Measurements from ENCODE around the gene LARGE1.
A peak's percentile ranks its signal among the peaks of the same experiment; 100 is the strongest.

LARGE1 gene

DNA sequence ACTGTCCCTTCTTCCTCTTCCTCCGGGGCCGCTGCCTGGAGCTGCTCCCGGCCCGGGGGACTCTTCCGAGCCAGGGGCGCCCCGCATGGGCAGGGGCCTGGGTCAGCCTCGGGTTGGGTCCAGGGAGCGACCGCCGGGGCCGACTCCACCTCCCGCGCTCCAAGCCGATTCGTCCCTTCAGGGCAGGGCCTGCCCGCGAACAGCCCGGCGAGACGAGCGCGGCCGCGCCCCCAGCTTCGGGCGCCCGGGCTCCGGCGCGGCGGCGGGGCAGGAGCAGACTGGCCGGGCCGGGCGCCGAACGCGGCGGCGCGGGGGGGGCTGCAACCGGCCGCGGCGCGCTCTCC lies at the start of gene LARGE1:
Gene LARGE1, minus strand, starts transcription at position 280 of the 344 bp plus-strand sequence.
- DNase-seq (ENCODE audit: low read depth in 2 of 2) = no peak

DNA sequence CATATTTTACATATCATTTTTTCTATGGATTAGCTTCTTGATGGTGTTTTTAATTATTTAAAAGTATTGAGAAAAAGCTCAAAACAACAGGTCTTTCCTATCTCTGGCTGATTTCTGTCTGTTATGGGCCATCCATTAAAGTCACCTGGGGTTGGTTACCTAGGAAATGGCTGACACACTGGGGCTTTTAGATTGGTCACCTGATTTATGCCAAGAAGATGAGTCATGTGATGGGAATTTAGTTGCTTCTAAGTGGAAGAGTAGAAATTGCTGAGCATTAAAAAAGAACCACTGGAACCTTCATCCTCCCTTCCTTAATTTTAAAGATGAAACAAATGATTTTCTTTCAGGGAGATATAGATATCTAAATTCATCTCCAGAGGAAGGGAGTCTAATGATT lies 48.8 kb upstream of the LARGE1 start:
- DNase-seq (ENCODE audit: low read depth in 2 of 2) = no peak

DNA sequence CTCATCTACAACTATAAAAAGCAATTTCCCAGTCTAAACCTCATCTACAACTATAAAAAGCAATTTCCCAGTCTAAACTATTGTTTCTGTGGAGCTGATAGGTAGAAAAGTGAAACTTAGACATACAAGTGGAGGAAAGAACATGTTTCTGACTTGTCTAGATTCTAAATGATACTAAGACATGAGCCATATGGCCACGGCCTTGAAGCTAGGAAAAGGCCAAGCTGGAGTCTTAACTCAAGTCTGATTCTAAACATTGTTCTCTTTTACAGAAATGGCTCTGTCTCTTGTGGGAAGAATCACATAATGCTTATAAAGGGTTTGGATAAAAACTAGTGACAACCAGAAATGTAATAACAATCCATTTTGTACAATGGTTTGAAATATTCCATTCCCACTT lies 43.8 kb upstream of the LARGE1 start:
- DNase-seq (ENCODE audit: low read depth in 2 of 2) = no peak

GRCh38 chr22:33962409-33962808 lies 42.1 kb upstream of the LARGE1 start:
- DNase-seq (ENCODE audit: low read depth in 2 of 2) = no peak

- no peak for DNase-seq (ENCODE audit: low read depth in 2 of 2)
Observed at GRCh38 chr22:33958741-33959140, 38.5 kb upstream of the LARGE1 start.

DNA sequence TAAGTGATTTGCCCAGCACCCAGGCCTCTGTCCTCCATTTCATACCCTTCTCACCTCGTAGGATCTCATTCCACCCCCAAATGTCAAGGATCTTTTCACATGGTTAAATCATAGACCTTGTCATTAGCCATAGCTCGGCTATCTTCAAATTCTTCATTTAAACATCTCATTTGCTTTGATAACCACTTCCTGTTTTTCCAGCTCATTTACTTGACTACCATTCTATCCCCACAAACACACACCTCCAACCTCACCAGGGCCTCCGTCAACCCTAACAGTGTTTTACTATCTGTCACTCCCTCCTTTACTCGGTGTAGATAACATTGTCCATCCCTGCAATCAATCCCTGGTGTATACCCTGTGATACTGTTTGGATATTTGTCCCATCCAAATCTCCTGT lies 36.8 kb upstream of the LARGE1 start:
- no peak for DNase-seq (ENCODE audit: low read depth in 2 of 2)

DNA sequence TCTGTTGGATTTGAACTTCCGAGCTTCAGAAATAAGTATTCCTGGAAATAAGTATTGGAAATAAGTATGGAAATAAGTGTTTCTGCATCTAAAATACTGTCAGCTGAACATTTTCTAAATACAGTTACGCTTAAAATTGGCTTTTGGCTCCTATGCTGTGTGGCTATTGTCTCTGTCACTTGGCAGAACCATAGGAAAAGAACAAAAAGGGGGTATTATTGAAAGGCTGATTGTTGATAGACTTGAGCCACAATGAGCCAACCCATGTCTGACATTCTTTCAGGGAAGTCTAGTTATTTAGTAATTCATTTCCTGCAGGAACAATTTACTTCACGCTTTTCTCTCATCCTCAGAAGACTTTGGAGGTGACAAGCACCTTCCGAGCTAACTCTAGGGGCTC lies 32.5 kb upstream of the LARGE1 start:
- DNase-seq (ENCODE audit: low read depth in 2 of 2) = no peak

- no peak for DNase-seq (ENCODE audit: low read depth in 2 of 2)
Observed at GRCh38 chr22:33940741-33941140, 20.5 kb upstream of the LARGE1 start.

GRCh38 chr22:33932997-33933396 lies 12.7 kb upstream of the LARGE1 start:
- no peak for DNase-seq (ENCODE audit: low read depth in 2 of 2)

DNA sequence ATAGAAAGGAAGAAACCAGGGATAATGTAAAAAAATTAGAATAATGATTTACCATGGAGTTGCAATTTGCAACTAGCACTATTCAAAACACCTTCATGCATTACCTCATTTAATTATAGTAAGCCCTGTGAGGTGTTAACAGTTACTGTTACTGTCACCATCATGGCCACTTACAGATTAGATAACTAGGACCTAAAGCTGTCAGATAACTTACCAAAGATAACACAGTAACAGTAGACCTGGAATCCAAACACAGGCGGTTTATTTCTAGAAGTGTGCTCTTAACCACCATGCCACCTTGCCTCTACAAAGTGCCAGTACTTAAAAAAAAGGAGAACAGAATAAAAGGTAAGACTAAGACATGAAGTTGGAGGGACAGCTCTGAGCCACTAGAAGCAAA lies 11.1 kb upstream of the LARGE1 start:
- no peak for DNase-seq (ENCODE audit: low read depth in 2 of 2)

- no peak for DNase-seq (ENCODE audit: low read depth in 2 of 2)
Observed at GRCh38 chr22:33927752-33928151, 7.5 kb upstream of the LARGE1 start.

DNA sequence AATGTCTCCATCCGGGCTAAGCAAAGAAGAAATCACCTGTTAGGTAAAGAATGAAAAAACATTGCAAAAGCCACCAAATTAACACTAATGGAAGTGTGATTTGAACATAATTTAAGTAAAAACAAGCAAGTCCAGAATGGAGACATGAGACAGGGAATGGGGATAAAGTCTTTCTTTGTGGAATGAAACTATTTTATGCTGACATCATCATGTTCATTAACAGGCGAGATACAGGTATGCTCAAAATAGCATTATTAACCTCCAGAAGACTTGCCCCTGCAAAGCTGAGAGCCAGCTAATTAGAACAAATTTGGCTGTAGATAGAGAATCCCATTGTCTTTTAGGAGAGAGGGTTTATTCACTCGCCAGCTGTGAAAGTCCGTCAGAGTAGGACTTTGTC lies 4.9 kb upstream of the LARGE1 start:
- DNase-seq (ENCODE audit: low read depth in 2 of 2) = no peak

DNA sequence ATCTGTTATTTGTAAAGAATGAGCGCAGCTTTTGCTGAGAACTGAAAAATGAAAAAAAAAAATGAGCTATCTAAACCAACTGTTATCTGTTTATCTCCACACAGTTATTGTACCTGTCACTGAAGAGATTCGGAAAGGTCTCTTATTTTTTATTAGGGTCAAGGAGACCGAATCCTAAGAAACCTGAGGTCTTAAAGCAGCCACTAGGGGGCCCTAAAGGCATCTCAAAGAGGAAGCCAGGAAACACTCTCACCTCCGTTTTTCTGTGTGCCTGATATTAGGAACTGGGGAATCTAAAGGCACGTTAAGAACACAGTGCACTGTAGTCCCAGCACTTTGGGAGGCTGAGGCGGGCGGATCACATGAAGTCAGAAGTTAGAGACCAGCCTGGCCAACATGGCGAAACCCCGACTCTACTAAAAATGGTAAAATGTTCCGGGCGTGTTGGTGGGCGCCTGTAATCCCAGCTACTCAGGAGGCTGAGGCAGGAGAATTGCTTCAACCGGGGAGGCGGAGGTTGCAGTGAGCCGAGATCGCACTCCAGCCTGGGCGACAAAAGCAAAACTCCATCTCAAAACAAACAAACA lies 3.5 kb upstream of the LARGE1 start:
- no peak for DNase-seq (ENCODE audit: low read depth in 2 of 2)

- DNase-seq (ENCODE audit: low read depth in 2 of 2) = no peak
Observed at GRCh38 chr22:33923033-33923432, 2.8 kb upstream of the LARGE1 start.

GRCh38 chr22:33922349-33922681 lies 2.0 kb upstream of the LARGE1 start:
- DNase-seq (ENCODE audit: low read depth in 2 of 2) = no peak

DNA sequence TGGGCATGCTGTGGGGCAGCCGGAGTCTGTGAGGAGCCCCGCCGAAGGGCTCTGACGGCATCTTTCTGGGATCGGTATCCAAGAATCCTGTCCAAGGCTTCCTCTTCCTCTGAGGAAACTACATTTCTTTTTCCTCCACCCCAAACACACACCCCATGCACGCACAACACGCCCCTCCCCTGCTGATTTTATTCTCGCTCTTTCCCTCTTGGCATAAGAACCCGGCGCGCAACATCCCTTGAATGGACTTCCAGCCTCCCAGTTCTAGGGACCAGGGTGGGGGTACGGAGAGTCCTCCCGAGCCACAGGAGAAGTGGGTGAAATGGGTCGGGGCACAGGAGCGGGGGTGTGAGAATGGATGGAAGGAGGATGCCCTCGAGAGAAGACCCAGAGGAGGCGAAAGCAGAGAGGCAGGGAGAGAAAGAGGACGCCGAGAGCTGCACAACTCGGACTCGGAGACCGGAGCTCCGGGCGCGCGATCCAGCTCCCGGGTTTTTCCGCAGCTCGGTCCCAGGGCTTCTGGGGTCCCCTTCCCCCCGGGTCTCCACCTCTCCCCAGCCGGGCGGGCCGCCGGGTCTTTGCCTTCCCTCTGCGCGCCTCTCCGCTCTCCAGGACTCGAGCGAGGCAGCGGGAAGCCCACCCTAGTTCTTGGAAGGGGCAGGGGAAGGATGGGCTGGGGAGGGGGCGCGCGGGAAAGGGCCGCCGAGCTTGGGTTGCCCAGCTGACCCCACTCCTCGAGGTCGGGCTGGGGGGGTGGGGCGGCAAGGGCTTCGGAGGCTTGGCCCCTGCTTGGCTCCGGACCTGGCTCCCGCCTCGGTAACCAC lies 1.5 kb upstream of the LARGE1 start:
- DNase-seq (ENCODE audit: low read depth in 2 of 2) = no peak

- peak; percentile 79 to 83 for DNase-seq (ENCODE audit: low read depth in 2 of 2)
Observed at GRCh38 chr22:33920927-33921524, 750 bp upstream of the LARGE1 start.

GRCh38 chr22:33919391-33920196 lies 682 bp downstream of the LARGE1 start:
- DNase-seq (ENCODE audit: low read depth in 2 of 2) = no peak

DNA sequence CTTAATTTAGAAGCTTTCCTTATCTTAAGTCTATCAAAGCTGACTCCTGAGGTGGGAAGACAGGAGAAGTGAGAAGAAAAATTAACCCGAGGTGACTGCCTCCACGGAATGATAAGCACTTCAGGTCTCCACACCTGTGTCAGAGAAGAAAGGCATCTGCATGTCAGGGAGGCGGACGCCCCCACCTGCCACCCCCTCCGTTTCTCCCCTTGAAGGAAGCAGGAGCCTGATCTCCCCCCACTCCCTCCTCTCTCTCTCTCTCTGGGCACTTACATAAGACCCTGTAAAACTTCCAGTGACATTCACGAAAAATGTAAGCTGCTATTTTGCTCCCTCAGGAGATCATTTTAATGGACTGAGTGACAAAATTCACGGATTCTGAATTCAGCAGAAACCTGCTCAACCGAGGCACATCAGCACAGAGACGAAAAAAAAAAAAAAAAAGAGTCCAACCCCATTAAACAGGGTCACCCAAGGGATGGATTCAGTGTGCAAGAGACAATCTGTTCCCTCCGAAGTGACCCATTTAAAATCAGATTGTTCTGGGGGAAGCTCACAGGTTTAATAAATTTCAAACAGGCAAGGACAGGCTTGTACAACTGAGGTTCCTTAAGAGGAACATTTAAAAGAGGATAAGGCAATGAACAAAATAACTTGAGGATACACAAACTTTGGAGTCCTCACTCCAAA lies 1.5 kb downstream of the LARGE1 start:
- no peak for DNase-seq (ENCODE audit: low read depth in 2 of 2)

- no peak for DNase-seq (ENCODE audit: low read depth in 2 of 2)
Observed at GRCh38 chr22:33917744-33918406, 2.4 kb downstream of the LARGE1 start.

DNA sequence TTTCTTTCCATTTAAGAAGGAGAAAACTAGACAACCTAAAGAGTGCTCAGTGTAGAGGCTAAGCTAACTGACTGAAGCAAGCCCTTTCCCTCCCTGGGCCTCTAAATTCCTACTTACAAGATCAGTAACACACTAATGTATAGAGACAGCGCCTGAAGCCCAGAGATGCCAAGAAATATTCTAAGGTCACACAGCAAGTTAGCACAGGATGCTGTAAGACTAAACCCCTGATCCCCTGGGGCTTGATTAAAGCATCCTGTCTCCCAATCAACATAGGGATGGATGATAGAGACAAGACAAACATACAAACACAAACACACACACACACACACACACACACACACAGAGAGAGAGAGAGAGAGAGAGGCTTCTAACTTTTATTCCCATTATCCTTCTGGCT lies 5.6 kb downstream of the LARGE1 start:
- DNase-seq (ENCODE audit: low read depth in 2 of 2) = no peak

Data from stimulated activated CD8-positive, alpha-beta memory T cell treated with anti-CD3 and anti-CD28 coated beads, Interleukin-7, amount 100 ng/mL, for 4 hours (primary cell).